ENCODE data around the gene AOPEP.

Gene AOPEP

DNA sequence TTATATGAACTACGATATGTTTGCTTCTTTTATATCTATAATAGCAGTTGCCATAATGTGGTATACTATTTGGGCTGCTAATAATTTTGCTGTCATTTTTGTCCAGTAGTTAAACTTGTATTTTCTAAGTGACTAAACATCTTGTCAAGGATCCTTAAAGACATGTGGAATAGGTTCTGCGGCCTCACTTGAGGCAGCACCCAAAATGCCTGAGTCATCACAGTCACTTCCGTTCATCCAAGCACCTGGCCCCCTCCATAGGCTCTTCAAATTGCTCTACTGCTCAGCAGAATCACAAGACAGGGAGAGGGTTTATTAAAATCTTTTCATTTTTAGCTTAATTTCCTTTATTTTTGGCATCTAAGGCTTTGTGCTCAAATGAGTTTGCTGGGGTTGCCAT, 259.1 kb downstream of the AOPEP start:
- Histone ChIP-seq H3K9ac (ENCODE audit: low read depth, low read length, poor library complexity, severe bottlenecking) (no peak overlapping the region), H3K36me3 (ENCODE audit: insufficient read depth, low read length) (no peaks in the 10 kb centered on the region), H3K27me3 (ENCODE audit: insufficient read depth, low read length, poor library complexity, severe bottlenecking) (no peaks in the 10 kb centered on the region), H2AFZ (ENCODE audit: low read length) (no peak overlapping the region), H4K20me1 (ENCODE audit: insufficient read depth, low read length, poor library complexity, severe bottlenecking) (no peaks in the 10 kb centered on the region), H3K9me2 (replicated peaks; ENCODE audit: low read depth, low read length) (no peaks in the 10 kb centered on the region), H3K4me3 (ENCODE audit: low read length, poor library complexity, severe bottlenecking) (no peak overlapping the region), H3K79me2 (ENCODE audit: insufficient read depth, low read length) (no peaks in the 10 kb centered on the region), H3K4me1 (ENCODE audit: insufficient read depth, low read length, poor library complexity, severe bottlenecking) (peaks cover 8% of the 10 kb centered on the region), H3K4me2 (ENCODE audit: low read depth, low read length, poor library complexity, severe bottlenecking) (no peak overlapping the region), H3F3A (ENCODE audit: low read depth) (no peaks in the 10 kb centered on the region), H3K9me3 (ENCODE audit: insufficient read depth, low read depth, low read length) (no peaks in the 10 kb centered on the region)
- TF ChIP-seq, protein P1, sequence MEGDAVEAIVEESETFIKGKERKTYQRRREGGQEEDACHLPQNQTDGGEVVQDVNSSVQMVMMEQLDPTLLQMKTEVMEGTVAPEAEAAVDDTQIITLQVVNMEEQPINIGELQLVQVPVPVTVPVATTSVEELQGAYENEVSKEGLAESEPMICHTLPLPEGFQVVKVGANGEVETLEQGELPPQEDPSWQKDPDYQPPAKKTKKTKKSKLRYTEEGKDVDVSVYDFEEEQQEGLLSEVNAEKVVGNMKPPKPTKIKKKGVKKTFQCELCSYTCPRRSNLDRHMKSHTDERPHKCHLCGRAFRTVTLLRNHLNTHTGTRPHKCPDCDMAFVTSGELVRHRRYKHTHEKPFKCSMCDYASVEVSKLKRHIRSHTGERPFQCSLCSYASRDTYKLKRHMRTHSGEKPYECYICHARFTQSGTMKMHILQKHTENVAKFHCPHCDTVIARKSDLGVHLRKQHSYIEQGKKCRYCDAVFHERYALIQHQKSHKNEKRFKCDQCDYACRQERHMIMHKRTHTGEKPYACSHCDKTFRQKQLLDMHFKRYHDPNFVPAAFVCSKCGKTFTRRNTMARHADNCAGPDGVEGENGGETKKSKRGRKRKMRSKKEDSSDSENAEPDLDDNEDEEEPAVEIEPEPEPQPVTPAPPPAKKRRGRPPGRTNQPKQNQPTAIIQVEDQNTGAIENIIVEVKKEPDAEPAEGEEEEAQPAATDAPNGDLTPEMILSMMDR (conservative IDR thresholded peaks at IDR 0.05; ENCODE audit: low read length): no peak
- TF ChIP-seq EZH2phosphoT487 (IDR thresholded peaks at IDR 0.05; ENCODE audit: borderline replicate concordance): no peak

DNA sequence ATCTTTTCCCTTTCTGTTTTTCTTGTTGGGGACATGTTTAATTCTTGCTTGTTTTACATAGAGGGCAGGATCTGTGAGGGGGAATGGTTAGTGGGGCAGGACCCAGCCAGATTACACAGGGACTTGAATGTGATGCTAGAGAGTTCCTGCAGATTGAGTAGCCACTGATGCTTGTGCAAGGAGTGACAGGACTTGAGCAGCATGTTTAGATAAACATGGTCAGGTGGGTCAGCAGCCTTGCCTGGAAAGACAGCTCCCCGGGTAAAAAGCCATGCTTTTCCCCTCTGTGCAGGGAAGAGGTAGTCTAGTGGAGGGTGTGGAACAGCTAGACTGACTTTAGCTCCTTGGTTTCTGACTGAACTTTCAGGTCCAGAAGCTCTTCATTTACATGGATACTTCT, 261.2 kb downstream of the AOPEP start:
- Histone ChIP-seq H3K4me2 (ENCODE audit: low read depth, low read length, poor library complexity, severe bottlenecking) (no peak overlapping the region), H3K9ac (ENCODE audit: low read depth, low read length, poor library complexity, severe bottlenecking) (no peak overlapping the region), H3K36me3 (ENCODE audit: insufficient read depth, low read length) (no peaks in the 10 kb centered on the region), H3K4me3 (ENCODE audit: low read length, poor library complexity, severe bottlenecking) (no peak overlapping the region), H3K9me2 (replicated peaks; ENCODE audit: low read depth, low read length) (no peaks in the 10 kb centered on the region), H3K79me2 (ENCODE audit: insufficient read depth, low read length) (no peaks in the 10 kb centered on the region), H4K20me1 (ENCODE audit: insufficient read depth, low read length, poor library complexity, severe bottlenecking) (no peaks in the 10 kb centered on the region), H2AFZ (ENCODE audit: low read length) (no peak overlapping the region), H3F3A (ENCODE audit: low read depth) (no peaks in the 10 kb centered on the region), H3K4me1 (ENCODE audit: insufficient read depth, low read length, poor library complexity, severe bottlenecking) (peaks cover 8% of the 10 kb centered on the region), H3K27me3 (ENCODE audit: insufficient read depth, low read length, poor library complexity, severe bottlenecking) (no peaks in the 10 kb centered on the region), H3K9me3 (ENCODE audit: insufficient read depth, low read depth, low read length) (no peaks in the 10 kb centered on the region)
- TF ChIP-seq, protein P1 (conservative IDR thresholded peaks at IDR 0.05; ENCODE audit: low read length): no peak
- TF ChIP-seq EZH2phosphoT487 (IDR thresholded peaks at IDR 0.05; ENCODE audit: borderline replicate concordance): no peak

DNA sequence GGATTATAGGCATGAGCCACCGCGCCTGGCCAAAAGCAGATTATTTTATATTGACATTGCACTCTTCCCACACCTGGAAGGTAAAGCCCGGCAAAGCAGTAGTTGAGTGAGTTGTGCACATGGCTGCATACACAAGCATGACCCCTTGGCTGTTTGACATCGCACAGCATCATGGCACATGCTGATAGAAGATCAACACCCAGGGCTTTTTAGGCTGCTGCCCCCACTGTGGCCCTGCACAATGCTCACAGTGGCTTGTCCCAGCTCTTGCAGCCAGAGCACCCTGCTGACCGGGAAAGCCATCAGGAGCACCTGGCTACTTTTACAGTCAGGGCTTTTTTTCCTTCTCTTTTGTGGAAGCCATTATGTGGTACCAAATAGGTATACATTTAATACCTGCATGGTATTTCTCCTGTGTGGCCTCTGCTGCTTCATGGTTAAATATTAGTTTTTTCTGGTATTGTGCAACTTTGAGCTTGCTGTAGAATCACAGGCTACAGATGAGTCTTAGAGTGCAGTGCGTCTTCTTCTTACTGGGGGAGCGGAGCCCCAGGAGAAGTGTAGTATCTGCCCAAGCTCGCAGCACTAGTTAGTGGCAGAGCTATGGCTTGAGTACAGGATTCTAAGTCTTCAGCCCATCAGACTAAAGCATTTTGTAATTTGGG, 264.5 kb downstream of the AOPEP start:
- no peaks in the 10 kb centered on the region for H3K4me1 ChIP-seq (ENCODE audit: insufficient read depth, low read length, poor library complexity, severe bottlenecking)
- H2AFZ ChIP-seq (ENCODE audit: low read length): no peak overlapping the region
- TF ChIP-seq, protein P1 (conservative IDR thresholded peaks at IDR 0.05; ENCODE audit: low read length): no peak
- TF ChIP-seq EZH2phosphoT487 (IDR thresholded peaks at IDR 0.05; ENCODE audit: borderline replicate concordance): no peak
- H3K27me3 ChIP-seq (ENCODE audit: insufficient read depth, low read length, poor library complexity, severe bottlenecking): no peaks in the 10 kb centered on the region
- no peaks in the 10 kb centered on the region for H3K9me2 ChIP-seq (replicated peaks; ENCODE audit: low read depth, low read length)
- no peaks in the 10 kb centered on the region for H4K20me1 ChIP-seq (ENCODE audit: insufficient read depth, low read length, poor library complexity, severe bottlenecking)
- H3K4me3 ChIP-seq (ENCODE audit: low read length, poor library complexity, severe bottlenecking): no peak overlapping the region
- H3K36me3 ChIP-seq (ENCODE audit: insufficient read depth, low read length): no peaks in the 10 kb centered on the region
- no peak overlapping the region for H3K9ac ChIP-seq (ENCODE audit: low read depth, low read length, poor library complexity, severe bottlenecking)
- H3K4me2 ChIP-seq (ENCODE audit: low read depth, low read length, poor library complexity, severe bottlenecking): no peak overlapping the region
- no peaks in the 10 kb centered on the region for H3K79me2 ChIP-seq (ENCODE audit: insufficient read depth, low read length)
- H3F3A ChIP-seq (ENCODE audit: low read depth): no peaks in the 10 kb centered on the region
- H3K9me3 ChIP-seq (ENCODE audit: insufficient read depth, low read depth, low read length): no peaks in the 10 kb centered on the region
